NK-92 (cell line): ENCODE data around the gene PIRT.

Experiments used
- DNase-seq: peaks from one replicate; lab custom pipeline; 2025; ENCODE audit not compliant: unreplicated experiment; lab: John Stamatoyannopoulos, UW

Gene PIRT

GRCh38 chr17:10821770-10822169, 16.1 kb downstream of the PIRT start:
- no peak for DNase-seq

GRCh38 chr17:10821054-10821453, 16.8 kb downstream of the PIRT start:
- no peak for DNase-seq

- no peak for DNase-seq
Observed at GRCh38 chr17:10815319-10815718, 22.6 kb downstream of the PIRT start.

- no peak for DNase-seq
Observed at GRCh38 chr17:10814075-10814474, 23.8 kb downstream of the PIRT start.

- no peak for DNase-seq
Observed at GRCh38 chr17:10812674-10813073, 25.2 kb downstream of the PIRT start.

GRCh38 chr17:10809605-10810004, 28.3 kb downstream of the PIRT start:
- DNase-seq: no peak

- no peak for DNase-seq
Observed at GRCh38 chr17:10807704-10808128, 30.2 kb downstream of the PIRT start.

- DNase-seq: no peak
Observed at GRCh38 chr17:10806545-10807262, 31.2 kb downstream of the PIRT start.

- DNase-seq: no peak
Observed at GRCh38 chr17:10805911-10806310, 32.0 kb downstream of the PIRT start.

GRCh38 chr17:10804546-10804945, 33.3 kb downstream of the PIRT start:
- no peak for DNase-seq

- no peak for DNase-seq
Observed at GRCh38 chr17:10803830-10804475, 33.9 kb downstream of the PIRT start, which contains the start of gene TMEM238L. Gene TMEM238L (minus strand): TSS chr17:10804099. CDS start chr17:10803963, 136 bp downstream.

- DNase-seq: no peak
Observed at GRCh38 chr17:10803350-10803749, 34.5 kb downstream of the PIRT start.

GRCh38 chr17:10802496-10803284, 35.2 kb downstream of the PIRT start:
- no peak for DNase-seq

- no peak for DNase-seq
Observed at GRCh38 chr17:10799407-10799806, 38.5 kb downstream of the PIRT start.

- DNase-seq: no peak
Observed at GRCh38 chr17:10798910-10799309, 39.0 kb downstream of the PIRT start.

- DNase-seq: no peak
Observed at GRCh38 chr17:10798332-10798749, 39.5 kb downstream of the PIRT start.

- no peak for DNase-seq
Observed at GRCh38 chr17:10797476-10798328, 40.2 kb downstream of the PIRT start.

- no peak for DNase-seq
Observed at GRCh38 chr17:10793816-10794215, 44.1 kb downstream of the PIRT start.

GRCh38 chr17:10793256-10793655, 44.6 kb downstream of the PIRT start:
- no peak for DNase-seq

- no peak for DNase-seq
Observed at GRCh38 chr17:10792151-10792550, 45.7 kb downstream of the PIRT start.
